Measurements from ENCODE around the gene ZNF836. TPM values are rescaled to one million over a fixed set of nuclear protein-coding genes. Genes with fewer than 3 reads are reported as not detected.

ZNF836 gene
- total and polyA plus RNA-seq, 2 of the 13 experiments (the other 11 are each of a cell fraction or from before 2014, with no cell fraction given), result 1.6 to 5.3 TPM

DNA sequence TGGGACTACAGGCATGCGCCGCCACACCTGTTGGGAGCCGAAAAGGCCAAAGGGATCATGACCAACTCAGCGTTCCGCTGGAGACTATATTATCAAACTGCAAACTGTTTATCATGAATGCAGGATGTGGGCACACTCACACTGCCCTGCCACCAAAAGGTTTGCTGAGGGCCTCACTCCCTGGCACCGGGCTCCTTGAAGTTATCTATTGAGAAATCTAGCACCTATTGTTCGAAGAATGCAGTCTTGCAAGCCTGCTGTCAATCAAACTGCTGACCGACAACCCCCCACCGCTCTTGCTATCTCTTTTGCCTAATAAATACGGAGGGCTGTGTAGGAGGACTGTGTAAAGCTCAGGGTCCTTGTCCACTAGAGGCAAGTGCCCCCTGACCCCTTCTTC, 5.2 kb upstream of the ZNF836 start:
- Histone ChIP-seq H3K27ac (ENCODE audit: extremely low read length, insufficient read depth, low read length) (no peak overlapping the region), H3K4me1 (ENCODE audit: insufficient read depth, low read length) (peaks cover 8% of the 10 kb centered on the region), H2AFZ (ENCODE audit: low read length) (no peak overlapping the region), H3K27me3 (ENCODE audit: control insufficient read depth in 1 of 2, insufficient read depth in 2 of 2, low read length in 2 of 2) (no peaks in the 10 kb centered on the region), H3K79me2 (ENCODE audit: insufficient read depth, low read length) (no peaks in the 10 kb centered on the region), H3K4me2 (ENCODE audit: low read depth, low read length) (no peak overlapping the region), H4K20me1 (ENCODE audit: insufficient read depth, low read length) (no peaks in the 10 kb centered on the region), H3K9me3 (ENCODE audit: low read length) (no peaks in the 10 kb centered on the region), H3K9ac (ENCODE audit: insufficient read depth, low read depth, low read length) (no peak overlapping the region), H3K4me3 (replicated peaks in 1 of 3; ENCODE audit: insufficient read depth in 1 of 3, low read depth in 2 of 3, low read length in 3 of 3) (no peak overlapping the region), H3K36me3 (replicated peaks in 1 of 2; ENCODE audit: control insufficient read depth in 1 of 2, insufficient read depth in 2 of 2, low read length in 2 of 2) (no peaks in the 10 kb centered on the region)
- ATAC-seq (no peak), DNase-seq (ENCODE audit: low spot score) (no peak), FAIRE-seq (no peak)
- WGBS (ENCODE audit: low lambda C conversion rate), result 72% methylated on average over 10 of the region's 10 CpGs
- intact Hi-C loops (cut with micrococcal nuclease; ENCODE audit: unreplicated experiment), result no loop called here
- in situ Hi-C loops (cut with HindIII; ENCODE audit: extremely low pct_ligation_motif_present, low pct_unique_long_range_greater_than_20kb), result no loop called here
- no peak for TF ChIP-seq ZNF850 (CRISPR knock-in tag; conservative IDR thresholded peaks at IDR 0.05)
- no peak for TF ChIP-seq CBX1 (IDR thresholded peaks at IDR 0.05; ENCODE audit: low read depth)
- TF ChIP-seq SRY (CRISPR knock-in tag; IDR thresholded peaks at IDR 0.05), result no peak
- TF ChIP-seq TARDBP (CRISPR knock-in tag; IDR thresholded peaks at IDR 0.05), result no peak
- TF ChIP-seq, protein P1, sequence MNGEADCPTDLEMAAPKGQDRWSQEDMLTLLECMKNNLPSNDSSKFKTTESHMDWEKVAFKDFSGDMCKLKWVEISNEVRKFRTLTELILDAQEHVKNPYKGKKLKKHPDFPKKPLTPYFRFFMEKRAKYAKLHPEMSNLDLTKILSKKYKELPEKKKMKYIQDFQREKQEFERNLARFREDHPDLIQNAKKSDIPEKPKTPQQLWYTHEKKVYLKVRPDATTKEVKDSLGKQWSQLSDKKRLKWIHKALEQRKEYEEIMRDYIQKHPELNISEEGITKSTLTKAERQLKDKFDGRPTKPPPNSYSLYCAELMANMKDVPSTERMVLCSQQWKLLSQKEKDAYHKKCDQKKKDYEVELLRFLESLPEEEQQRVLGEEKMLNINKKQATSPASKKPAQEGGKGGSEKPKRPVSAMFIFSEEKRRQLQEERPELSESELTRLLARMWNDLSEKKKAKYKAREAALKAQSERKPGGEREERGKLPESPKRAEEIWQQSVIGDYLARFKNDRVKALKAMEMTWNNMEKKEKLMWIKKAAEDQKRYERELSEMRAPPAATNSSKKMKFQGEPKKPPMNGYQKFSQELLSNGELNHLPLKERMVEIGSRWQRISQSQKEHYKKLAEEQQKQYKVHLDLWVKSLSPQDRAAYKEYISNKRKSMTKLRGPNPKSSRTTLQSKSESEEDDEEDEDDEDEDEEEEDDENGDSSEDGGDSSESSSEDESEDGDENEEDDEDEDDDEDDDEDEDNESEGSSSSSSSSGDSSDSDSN (CRISPR knock-in tag; IDR thresholded peaks at IDR 0.05), result no peak
- no peak for TF ChIP-seq ZNF674 (CRISPR knock-in tag; IDR thresholded peaks at IDR 0.05; ENCODE audit: low read depth)
- no peak for TF ChIP-seq CEBPG (CRISPR knock-in tag; IDR thresholded peaks at IDR 0.05)
- TF ChIP-seq, protein P2, sequence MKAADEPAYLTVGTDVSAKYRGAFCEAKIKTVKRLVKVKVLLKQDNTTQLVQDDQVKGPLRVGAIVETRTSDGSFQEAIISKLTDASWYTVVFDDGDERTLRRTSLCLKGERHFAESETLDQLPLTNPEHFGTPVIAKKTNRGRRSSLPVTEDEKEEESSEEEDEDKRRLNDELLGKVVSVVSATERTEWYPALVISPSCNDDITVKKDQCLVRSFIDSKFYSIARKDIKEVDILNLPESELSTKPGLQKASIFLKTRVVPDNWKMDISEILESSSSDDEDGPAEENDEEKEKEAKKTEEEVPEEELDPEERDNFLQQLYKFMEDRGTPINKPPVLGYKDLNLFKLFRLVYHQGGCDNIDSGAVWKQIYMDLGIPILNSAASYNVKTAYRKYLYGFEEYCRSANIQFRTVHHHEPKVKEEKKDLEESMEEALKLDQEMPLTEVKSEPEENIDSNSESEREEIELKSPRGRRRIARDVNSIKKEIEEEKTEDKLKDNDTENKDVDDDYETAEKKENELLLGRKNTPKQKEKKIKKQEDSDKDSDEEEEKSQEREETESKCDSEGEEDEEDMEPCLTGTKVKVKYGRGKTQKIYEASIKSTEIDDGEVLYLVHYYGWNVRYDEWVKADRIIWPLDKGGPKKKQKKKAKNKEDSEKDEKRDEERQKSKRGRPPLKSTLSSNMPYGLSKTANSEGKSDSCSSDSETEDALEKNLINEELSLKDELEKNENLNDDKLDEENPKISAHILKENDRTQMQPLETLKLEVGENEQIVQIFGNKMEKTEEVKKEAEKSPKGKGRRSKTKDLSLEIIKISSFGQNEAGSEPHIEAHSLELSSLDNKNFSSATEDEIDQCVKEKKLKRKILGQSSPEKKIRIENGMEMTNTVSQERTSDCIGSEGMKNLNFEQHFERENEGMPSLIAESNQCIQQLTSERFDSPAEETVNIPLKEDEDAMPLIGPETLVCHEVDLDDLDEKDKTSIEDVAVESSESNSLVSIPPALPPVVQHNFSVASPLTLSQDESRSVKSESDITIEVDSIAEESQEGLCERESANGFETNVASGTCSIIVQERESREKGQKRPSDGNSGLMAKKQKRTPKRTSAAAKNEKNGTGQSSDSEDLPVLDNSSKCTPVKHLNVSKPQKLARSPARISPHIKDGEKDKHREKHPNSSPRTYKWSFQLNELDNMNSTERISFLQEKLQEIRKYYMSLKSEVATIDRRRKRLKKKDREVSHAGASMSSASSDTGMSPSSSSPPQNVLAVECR (CRISPR knock-in tag; IDR thresholded peaks at IDR 0.05; ENCODE audit: borderline replicate concordance), result no peak
- no peak for TF ChIP-seq ZNF44 (CRISPR knock-in tag; IDR thresholded peaks at IDR 0.05)
- TF ChIP-seq MEIS2 (CRISPR knock-in tag; IDR thresholded peaks at IDR 0.05), result no peak
- TF ChIP-seq ZNF737 (CRISPR knock-in tag; IDR thresholded peaks at IDR 0.05; ENCODE audit: borderline replicate concordance), result no peak
- no peak for TF ChIP-seq PHF20 (CRISPR knock-in tag; IDR thresholded peaks at IDR 0.05)
- no peak for TF ChIP-seq CHD4 (IDR thresholded peaks at IDR 0.05; ENCODE audit: borderline replicate concordance, low read length)
- TF ChIP-seq ZNF660 (CRISPR knock-in tag; IDR thresholded peaks at IDR 0.05; ENCODE audit: borderline replicate concordance, low read depth), result no peak
- TF ChIP-seq ISL2 (CRISPR knock-in tag; IDR thresholded peaks at IDR 0.05), result no peak
- TF ChIP-seq NPAS2 (CRISPR knock-in tag; IDR thresholded peaks at IDR 0.05; ENCODE audit: borderline replicate concordance), result no peak
- no peak for TF ChIP-seq THAP11 (CRISPR knock-in tag; IDR thresholded peaks at IDR 0.05)
- ChIA-PET CTCF (ENCODE audit: low intra/inter-chr PET ratio, low total read pairs) (no interaction called here), POLR2A (interaction anchor here (1.8 kb wide), 1 partner anchor 13 kb away, joined by 6 read pairs; the partner anchor contains the start of gene PPP2R1A)
- BruUV-seq (replicated peaks), result no TSS peak

Measured in HepG2 (cell line).